ENCODE data around the gene GJB4. TPM values are rescaled to one million over a fixed set of nuclear protein-coding genes. Genes with fewer than 3 reads are reported as not detected.

The GJB4 gene
- polyA plus RNA-seq, 1 of the 3 experiments (the other 2 are of a cell fraction) = not detected

- H2AFZ ChIP-seq (ENCODE audit: low read depth) = no peak overlapping the region
- H3K36me3 ChIP-seq (replicated peaks in 1 of 2; ENCODE audit: control insufficient read depth in 1 of 2, insufficient read depth in 2 of 2, low read length in 1 of 2) = no peaks in the 10 kb centered on the region
- CTCF ChIA-PET = interaction anchor here (2.1 to 3.2 kb wide), 2 partner anchors 10 to 55 kb away, joined by 14 to 15 read pairs; no protein-coding TSS in a partner anchor
- no peaks in the 10 kb centered on the region for H3K9me2 ChIP-seq
- WGBS (ENCODE audit: low lambda C conversion rate) = 59% methylated on average over 6 of the region's 6 CpGs
- no peak overlapping the region for H3K4me2 ChIP-seq
- no peak for DNase-seq
- no peak overlapping the region for H3K4me3 ChIP-seq (ENCODE audit: low read depth in 2 of 2, low read length in 1 of 2)
- H3K9me3 ChIP-seq = no peaks in the 10 kb centered on the region
- TF ChIP-seq ELF1 (IDR thresholded peaks at IDR 0.05) = no peak
- TF ChIP-seq NRF1 (IDR thresholded peaks at IDR 0.05; ENCODE audit: low read depth, low read length) = no peak
- TF ChIP-seq RCOR1 (IDR thresholded peaks at IDR 0.05; ENCODE audit: low read length) = no peak
- no peak for TF ChIP-seq FOXJ3 (CRISPR knock-in tag; IDR thresholded peaks at IDR 0.05)
- TF ChIP-seq, protein P1, sequence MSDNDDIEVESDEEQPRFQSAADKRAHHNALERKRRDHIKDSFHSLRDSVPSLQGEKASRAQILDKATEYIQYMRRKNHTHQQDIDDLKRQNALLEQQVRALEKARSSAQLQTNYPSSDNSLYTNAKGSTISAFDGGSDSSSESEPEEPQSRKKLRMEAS (IDR thresholded peaks at IDR 0.05; ENCODE audit: low read depth) = no peak
- no peak for TF ChIP-seq TEAD4 (IDR thresholded peaks at IDR 0.05; ENCODE audit: borderline replicate concordance, insufficient read depth)
- TF ChIP-seq TAF1 (IDR thresholded peaks at IDR 0.05; ENCODE audit: borderline replicate concordance, low read depth, low read length) = no peak
- TF ChIP-seq USF2 (IDR thresholded peaks at IDR 0.05; ENCODE audit: borderline replicate concordance, low read depth, low read length) = no peak
- no peak for TF ChIP-seq IRF3 (IDR thresholded peaks at IDR 0.05; ENCODE audit: low read depth, low read length)
- no peak for TF ChIP-seq USF1 (IDR thresholded peaks at IDR 0.05; ENCODE audit: borderline replicate concordance, low read depth)
- no peak for TF ChIP-seq RFX5 (IDR thresholded peaks at IDR 0.05; ENCODE audit: low read length)
- TF ChIP-seq EP300 (IDR thresholded peaks at IDR 0.05; ENCODE audit: borderline replicate concordance in 1 of 2, low read depth in 1 of 2, low read length in 1 of 2) = no peak
- no peak for TF ChIP-seq CTCF (IDR thresholded peaks at IDR 0.05)
- no peak for TF ChIP-seq RXRA (IDR thresholded peaks at IDR 0.05; ENCODE audit: borderline replicate concordance, low read depth)
- TF ChIP-seq GABPA (IDR thresholded peaks at IDR 0.05; ENCODE audit: low read depth) = no peak
- POLR2A ChIA-PET = no interaction called here
- no peaks in the 10 kb centered on the region for H4K20me1 ChIP-seq (ENCODE audit: insufficient read depth)
- H3K27me3 ChIP-seq (ENCODE audit: insufficient read depth) = no peaks in the 10 kb centered on the region
- no peak overlapping the region for H3K9ac ChIP-seq
- H3F3A ChIP-seq (replicated peaks; ENCODE audit: insufficient read depth) = no peaks in the 10 kb centered on the region
- no peak overlapping the region for H3K27ac ChIP-seq (ENCODE audit: low read depth in 2 of 2, low read length in 1 of 2)
- H3K79me2 ChIP-seq (ENCODE audit: insufficient read depth) = no peaks in the 10 kb centered on the region
- H3K4me1 ChIP-seq (ENCODE audit: control insufficient read depth in 1 of 2, insufficient read depth in 2 of 2, low read depth in 1 of 2, low read length in 1 of 2) = no peaks in the 10 kb centered on the region
Measured at GRCh38 chr1:34796990-34797389, 37.5 kb downstream of the GJB4 start.
